ENCODE measurements around the gene CDC42SE2.

DNA sequence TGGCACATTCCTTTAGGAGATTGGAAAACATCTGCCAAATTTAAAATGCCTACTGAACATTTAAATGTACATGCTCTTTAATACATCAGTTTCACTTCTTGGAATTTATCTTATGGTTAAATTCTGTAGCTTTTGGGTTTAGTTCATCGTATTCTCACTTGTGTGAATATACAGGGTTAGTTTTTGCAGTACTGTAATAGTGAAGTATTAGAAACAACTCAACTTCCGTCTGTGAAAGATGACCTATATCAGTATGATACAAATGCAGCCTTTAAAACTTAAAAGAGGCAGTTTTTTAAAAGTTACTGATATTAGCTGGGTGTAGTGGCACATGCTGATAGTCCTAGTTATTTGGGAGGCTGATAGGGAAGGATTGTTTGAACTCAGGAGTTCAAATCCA, 57.2 kb downstream of the CDC42SE2 start:
- TF ChIP-seq CTCF (IDR thresholded peaks at IDR 0.05; ENCODE audit: insufficient read depth, low read length, poor library complexity, severe bottlenecking) (no peak), EZH2phosphoT487 (conservative IDR thresholded peaks at IDR 0.05; ENCODE audit: low read length) (no peak)
